Left ventricle myocardium inferior (tissue), 1 donor: Measurements from ENCODE around the gene NXPH4. TPM values are rescaled to one million over a fixed set of nuclear protein-coding genes. Genes with fewer than 3 reads are reported as not detected.

Source experiments
- DNase-seq: peaks from one replicate; pipeline ENCODE4 v3.0.0-alpha.2; 2020
- H3K27ac ChIP-seq: fragments of 200-600 bp; replicated peaks from 2 replicates; pipeline ENCODE4 v1.8.0; 2021
- H3K27me3 ChIP-seq: fragments of 200-600 bp; 2 replicates; pipeline ENCODE4 v1.8.0; 2021; ENCODE audit warnings: low read depth
- H3K36me3 ChIP-seq: fragments of 200-600 bp; 2 replicates; pipeline ENCODE4 v1.8.0; 2021
- H3K4me1 ChIP-seq: fragments of 200-600 bp; 2 replicates; pipeline ENCODE4 v1.8.0; 2021
- H3K4me3 ChIP-seq: fragments of 200-600 bp; 2 replicates; pipeline ENCODE4 v1.8.0; 2021; ENCODE audit warnings: mild to moderate bottlenecking, moderate library complexity
- H3K9me3 ChIP-seq: fragments of 200-600 bp; replicated peaks from 2 replicates; pipeline ENCODE4 v1.8.0; 2021
- intact Hi-C: fragments of 100-400 bp; cut with micrococcal nuclease; formaldehyde crosslinking; loops from one replicate; pipeline ENCODE4 v1.11.0; 2022
- long read RNA-seq: library from polyadenylated mRNA; unstranded; transcript quantifications from one replicate; pipeline ENCODE4 v2.0.0, GENCODE V29; 2021
- total RNA-seq: library from RNA; stranded (reverse); fragmentation: NEBNext Ultra II Directional; extraction: Animal tissue kit (Norgen Biotek cat#: 25700); gene quantifications from one replicate; pipeline ENCODE4 v1.2.1, GENCODE V29; 2021
- TF ChIP-seq, protein P1 (sequence below): fragments of 200-600 bp; IDR thresholded peaks from 2 replicates; pipeline ENCODE4 v1.8.0; 2021; ENCODE audit warnings: antibody characterized with exemption, mild to moderate bottlenecking, borderline replicate concordance
- donor health status: DM: no; HTN: yes; CAD: no; lungs with severe emphysema.

The NXPH4 gene
- total RNA-seq, result 0.44 TPM
- long read RNA-seq, partial matches to known transcripts, result 0 of 1 reads
- long read RNA-seq, other reads (novel, unspliced or antisense), result 0 of 1 reads

GRCh38 chr12:57216014-57216911 lies at the start of gene NXPH4:
NXPH4 (plus strand) TSS chr12:57216794; CDS start chr12:57216970, 176 bp downstream.
- H3K27me3 ChIP-seq, result peaks cover 68% of the 10 kb centered on the region
- no peaks in the 10 kb centered on the region for H3K9me3 ChIP-seq
- DNase-seq, result peak; percentile 55
- peaks cover 51% of the 10 kb centered on the region for H3K4me1 ChIP-seq
- TF ChIP-seq, protein P1, sequence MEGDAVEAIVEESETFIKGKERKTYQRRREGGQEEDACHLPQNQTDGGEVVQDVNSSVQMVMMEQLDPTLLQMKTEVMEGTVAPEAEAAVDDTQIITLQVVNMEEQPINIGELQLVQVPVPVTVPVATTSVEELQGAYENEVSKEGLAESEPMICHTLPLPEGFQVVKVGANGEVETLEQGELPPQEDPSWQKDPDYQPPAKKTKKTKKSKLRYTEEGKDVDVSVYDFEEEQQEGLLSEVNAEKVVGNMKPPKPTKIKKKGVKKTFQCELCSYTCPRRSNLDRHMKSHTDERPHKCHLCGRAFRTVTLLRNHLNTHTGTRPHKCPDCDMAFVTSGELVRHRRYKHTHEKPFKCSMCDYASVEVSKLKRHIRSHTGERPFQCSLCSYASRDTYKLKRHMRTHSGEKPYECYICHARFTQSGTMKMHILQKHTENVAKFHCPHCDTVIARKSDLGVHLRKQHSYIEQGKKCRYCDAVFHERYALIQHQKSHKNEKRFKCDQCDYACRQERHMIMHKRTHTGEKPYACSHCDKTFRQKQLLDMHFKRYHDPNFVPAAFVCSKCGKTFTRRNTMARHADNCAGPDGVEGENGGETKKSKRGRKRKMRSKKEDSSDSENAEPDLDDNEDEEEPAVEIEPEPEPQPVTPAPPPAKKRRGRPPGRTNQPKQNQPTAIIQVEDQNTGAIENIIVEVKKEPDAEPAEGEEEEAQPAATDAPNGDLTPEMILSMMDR, result no peak
- H3K36me3 ChIP-seq, result peaks cover 15% of the 10 kb centered on the region
- intact Hi-C loops, result no loop called here
- peak within 1 kb of the TSS; percentile 70 for H3K4me3 ChIP-seq
- no peak within 1 kb of the TSS for H3K27ac ChIP-seq

GRCh38 chr12:57166971-57167371 lies 49.6 kb upstream of the NXPH4 start:
- H3K4me1 ChIP-seq, result no peaks in the 10 kb centered on the region
- DNase-seq, result no peak
- peaks cover 84% of the 10 kb centered on the region for H3K36me3 ChIP-seq
- no peak overlapping the region for H3K27ac ChIP-seq
- no peaks in the 10 kb centered on the region for H3K9me3 ChIP-seq
- no peaks in the 10 kb centered on the region for H3K27me3 ChIP-seq
- H3K4me3 ChIP-seq, result no peak overlapping the region
- TF ChIP-seq, protein P1, result no peak
- intact Hi-C loops, result no loop called here

GRCh38 chr12:57168058-57168457 lies 48.5 kb upstream of the NXPH4 start:
- Histone ChIP-seq H3K4me1 (no peaks in the 10 kb centered on the region), H3K27ac (no peak overlapping the region), H3K4me3 (no peak overlapping the region), H3K27me3 (no peaks in the 10 kb centered on the region), H3K9me3 (no peaks in the 10 kb centered on the region), H3K36me3 (peaks cover 73% of the 10 kb centered on the region)
- no peak for DNase-seq
- intact Hi-C loops, result no loop called here
- TF ChIP-seq, protein P1, result no peak

GRCh38 chr12:57169046-57169795 lies 47.4 kb upstream of the NXPH4 start:
- no peak for DNase-seq
- H3K36me3 ChIP-seq, result peaks cover 70% of the 10 kb centered on the region

DNA sequence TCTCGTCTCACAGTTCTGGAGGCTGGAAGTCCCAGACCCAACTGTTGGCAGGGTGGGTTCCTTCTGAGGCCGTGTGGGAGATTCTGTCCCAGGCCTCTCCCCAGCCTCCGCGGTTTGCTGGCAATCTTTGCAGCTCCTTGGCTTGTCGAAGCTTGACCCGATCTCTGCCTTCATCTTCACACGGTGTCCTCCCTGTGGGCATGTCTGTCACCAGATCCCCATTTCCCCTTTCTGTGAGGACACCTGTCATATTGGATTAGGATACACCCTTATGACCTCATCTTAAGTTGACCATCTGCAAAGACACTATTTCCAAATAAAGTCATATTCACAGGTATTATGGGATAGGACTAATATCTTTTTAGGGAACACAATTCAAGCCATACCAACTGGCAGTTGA lies 46.6 kb upstream of the NXPH4 start:
- Histone ChIP-seq H3K9me3 (no peaks in the 10 kb centered on the region), H3K4me3 (no peak overlapping the region), H3K27ac (no peak overlapping the region), H3K27me3 (no peaks in the 10 kb centered on the region), H3K36me3 (peaks cover 66% of the 10 kb centered on the region), H3K4me1 (no peaks in the 10 kb centered on the region)
- intact Hi-C loops, result no loop called here
- TF ChIP-seq, protein P1, result no peak
- no peak for DNase-seq

More at GRCh38 chr12:57169046-57169795, 47.4 kb upstream of the NXPH4 start:
- TF ChIP-seq, protein P1, result no peak
- no peaks in the 10 kb centered on the region for H3K9me3 ChIP-seq
- H3K27ac ChIP-seq, result no peak overlapping the region
- H3K4me3 ChIP-seq, result no peak overlapping the region
- intact Hi-C loops, result no loop called here
- H3K4me1 ChIP-seq, result no peaks in the 10 kb centered on the region
- H3K27me3 ChIP-seq, result no peaks in the 10 kb centered on the region
